ENCODE results near the gene POU5F1. TPM values are rescaled to one million over a fixed set of nuclear protein-coding genes. Genes with fewer than 3 reads are reported as not detected.
"Not testable (repeated sequence)": the region's sequence is repeated elsewhere in the genome, so short reads cannot be mapped to it uniquely, and the experiment has no call there.

The POU5F1 gene
- not detected for total RNA-seq
- 0.21 TPM for polyA plus RNA-seq (2013, experiment 1 of 2)
- polyA plus RNA-seq (2013, experiment 2 of 2), result 0.20 TPM
- 0 to 1.5 (median 0.12) reads per million in 172 experiments for total RNA-seq

GRCh38 chr6:31170600-31170881 is at the start of gene POU5F1:
Gene POU5F1 (minus strand): TSS chr6:31170682. CDS start chr6:31170620, 62 bp downstream.
- no peak for DNase-seq
- H3K27me3 ChIP-seq (ENCODE audit: control insufficient read depth in 1 of 2, insufficient read depth in 2 of 2, low read length in 2 of 2), result no peaks in the 10 kb centered on the region
- H3K27me3 Mint-ChIP-seq, result no peaks in the 10 kb centered on the region
- H3K4me3 ChIP-seq (ENCODE audit: low read length), result no peak within 1 kb of the TSS
- ChIA-PET POLR2A (no interaction called here), CTCF (no interaction called here)
- no peaks in the 10 kb centered on the region for H3K9me3 Mint-ChIP-seq
- H3K4me1 Mint-ChIP-seq (ENCODE audit: low read depth), result no peaks in the 10 kb centered on the region
- no peak within 1 kb of the TSS for H3K4me3 Mint-ChIP-seq
- H3K27ac ChIP-seq (ENCODE audit: low read depth in 1 of 2, low read length in 2 of 2), result no peak within 1 kb of the TSS
- H3K36me3 Mint-ChIP-seq (ENCODE audit: low read depth), result no peaks in the 10 kb centered on the region
- no peak within 1 kb of the TSS for H3K27ac Mint-ChIP-seq
- intact Hi-C loops (cut with DNase I, micrococcal nuclease), result no loop called here
- no peaks in the 10 kb centered on the region for H3K36me3 ChIP-seq (ENCODE audit: insufficient read depth, low read length)
- no peak for ATAC-seq (ENCODE audit: poor library complexity)
- TF ChIP-seq, protein P1, sequence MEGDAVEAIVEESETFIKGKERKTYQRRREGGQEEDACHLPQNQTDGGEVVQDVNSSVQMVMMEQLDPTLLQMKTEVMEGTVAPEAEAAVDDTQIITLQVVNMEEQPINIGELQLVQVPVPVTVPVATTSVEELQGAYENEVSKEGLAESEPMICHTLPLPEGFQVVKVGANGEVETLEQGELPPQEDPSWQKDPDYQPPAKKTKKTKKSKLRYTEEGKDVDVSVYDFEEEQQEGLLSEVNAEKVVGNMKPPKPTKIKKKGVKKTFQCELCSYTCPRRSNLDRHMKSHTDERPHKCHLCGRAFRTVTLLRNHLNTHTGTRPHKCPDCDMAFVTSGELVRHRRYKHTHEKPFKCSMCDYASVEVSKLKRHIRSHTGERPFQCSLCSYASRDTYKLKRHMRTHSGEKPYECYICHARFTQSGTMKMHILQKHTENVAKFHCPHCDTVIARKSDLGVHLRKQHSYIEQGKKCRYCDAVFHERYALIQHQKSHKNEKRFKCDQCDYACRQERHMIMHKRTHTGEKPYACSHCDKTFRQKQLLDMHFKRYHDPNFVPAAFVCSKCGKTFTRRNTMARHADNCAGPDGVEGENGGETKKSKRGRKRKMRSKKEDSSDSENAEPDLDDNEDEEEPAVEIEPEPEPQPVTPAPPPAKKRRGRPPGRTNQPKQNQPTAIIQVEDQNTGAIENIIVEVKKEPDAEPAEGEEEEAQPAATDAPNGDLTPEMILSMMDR (IDR thresholded peaks at IDR 0.05), result no peak
- H3K4me1 ChIP-seq (ENCODE audit: insufficient read depth, low read length), result no peaks in the 10 kb centered on the region
- no peaks in the 10 kb centered on the region for H3K9me3 ChIP-seq (ENCODE audit: control insufficient read depth in 1 of 2, insufficient read depth in 1 of 2, low read length in 2 of 2)

DNA sequence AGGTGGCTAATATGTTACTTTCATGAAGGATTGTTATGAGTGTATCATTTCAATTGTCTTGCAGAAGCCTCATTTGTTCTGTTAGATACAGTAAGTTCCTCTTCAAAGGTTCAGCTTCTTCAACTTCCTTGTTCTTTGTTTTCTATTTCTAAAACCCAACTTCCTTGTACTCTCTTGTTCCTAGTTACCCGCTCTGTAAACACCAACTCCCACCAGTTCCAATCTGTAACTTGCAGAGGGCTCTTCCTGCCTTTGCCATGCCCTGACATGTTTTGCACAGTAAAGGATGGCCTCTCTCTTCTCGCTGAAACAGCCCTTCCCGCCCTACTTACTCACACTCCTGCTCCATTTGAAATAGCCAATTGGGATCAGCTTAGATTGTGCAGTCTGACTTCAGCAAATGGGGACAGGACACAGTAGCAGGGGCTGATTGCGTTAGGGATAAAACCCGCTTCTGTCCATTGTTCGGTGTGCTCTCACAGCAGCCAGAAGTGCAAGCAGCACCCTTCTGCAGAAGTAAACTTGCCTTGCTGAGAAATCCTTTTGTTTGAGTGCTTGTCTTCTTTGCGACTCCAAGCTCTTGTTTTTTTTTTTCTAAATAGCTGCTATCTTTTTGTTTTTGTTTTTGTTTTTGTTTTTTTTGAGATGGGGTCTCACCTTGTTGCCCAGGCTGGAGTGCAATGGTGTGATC is 45.9 kb upstream of the POU5F1 start:
- H3K4me1 Mint-ChIP-seq (ENCODE audit: low read depth), result no peaks in the 10 kb centered on the region
- Histone ChIP-seq H3K36me3 (ENCODE audit: insufficient read depth, low read length) (no peaks in the 10 kb centered on the region), H3K27me3 (ENCODE audit: control insufficient read depth in 1 of 2, insufficient read depth in 2 of 2, low read length in 2 of 2) (no peaks in the 10 kb centered on the region), H3K27ac (ENCODE audit: low read depth in 1 of 2, low read length in 2 of 2) (no peak overlapping the region), H3K4me3 (ENCODE audit: low read length) (no peak overlapping the region), H3K9me3 (ENCODE audit: control insufficient read depth in 1 of 2, insufficient read depth in 1 of 2, low read length in 2 of 2) (peaks cover 0 to 6% of the 10 kb centered on the region in 2 experiments), H3K4me1 (ENCODE audit: insufficient read depth, low read length) (peaks cover 3% of the 10 kb centered on the region)
- DNase-seq (peak in 1 of 14 experiments; percentile 30), ATAC-seq (ENCODE audit: poor library complexity) (no peak)
- H3K27me3 Mint-ChIP-seq, result no peaks in the 10 kb centered on the region
- ChIA-PET CTCF (interaction anchor here (0.6 to 1.4 kb wide), 2 partner anchors 19 to 928 kb away, joined by 3 to 4 read pairs; no protein-coding TSS in a partner anchor), POLR2A (interaction anchor here (1.4 kb wide), 1 partner anchor 18 kb away, joined by 5 read pairs; no protein-coding TSS in a partner anchor)
- no peaks in the 10 kb centered on the region for H3K9me3 Mint-ChIP-seq
- intact Hi-C loops (cut with DNase I, micrococcal nuclease), result no loop called here
- H3K36me3 Mint-ChIP-seq (ENCODE audit: low read depth), result no peaks in the 10 kb centered on the region
- TF ChIP-seq, protein P1 (IDR thresholded peaks at IDR 0.05), result no peak
- no peak overlapping the region for H3K4me3 Mint-ChIP-seq
- no peak overlapping the region for H3K27ac Mint-ChIP-seq

DNA sequence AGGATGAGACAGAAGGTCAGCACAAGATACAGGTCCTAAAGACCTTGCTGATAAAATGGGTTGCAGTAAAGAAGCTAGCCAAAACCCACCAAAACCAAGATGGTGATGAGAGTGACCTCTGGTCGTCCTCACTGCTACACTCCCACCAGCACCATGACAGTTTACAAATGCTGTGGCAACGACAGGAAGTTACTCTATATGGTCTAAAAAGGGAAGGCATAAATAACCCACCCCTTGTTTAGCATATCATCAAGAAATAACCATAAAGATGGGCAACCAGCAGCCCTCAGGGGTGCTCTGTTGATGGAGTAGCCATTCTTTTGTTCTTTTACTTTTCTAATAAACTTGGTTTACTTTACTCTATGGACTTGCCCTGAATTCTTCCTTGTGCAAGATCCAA is 44.7 kb upstream of the POU5F1 start:
- H3K27ac Mint-ChIP-seq; H3K36me3 ChIP-seq (ENCODE audit: insufficient read depth, low read length); H3K27me3 ChIP-seq (ENCODE audit: control insufficient read depth in 1 of 2, insufficient read depth in 2 of 2, low read length in 2 of 2); DNase-seq; H3K27me3 Mint-ChIP-seq; H3K9me3 ChIP-seq (ENCODE audit: control insufficient read depth in 1 of 2, insufficient read depth in 1 of 2, low read length in 2 of 2); H3K4me3 Mint-ChIP-seq; H3K27ac ChIP-seq (ENCODE audit: low read depth in 1 of 2, low read length in 2 of 2); H3K36me3 Mint-ChIP-seq (ENCODE audit: low read depth); intact Hi-C loops (cut with DNase I, micrococcal nuclease); H3K9me3 Mint-ChIP-seq; H3K4me3 ChIP-seq (ENCODE audit: low read length); H3K4me1 ChIP-seq (ENCODE audit: insufficient read depth, low read length); ATAC-seq (ENCODE audit: poor library complexity); H3K4me1 Mint-ChIP-seq (ENCODE audit: low read depth): not testable (repeated sequence)
- ChIA-PET POLR2A (interaction anchor here (1.4 kb wide), 1 partner anchor 17 kb away, joined by 5 read pairs; no protein-coding TSS in a partner anchor), CTCF (interaction anchor here (1.4 kb wide), 1 partner anchor 18 kb away, joined by 4 read pairs; no protein-coding TSS in a partner anchor)

DNA sequence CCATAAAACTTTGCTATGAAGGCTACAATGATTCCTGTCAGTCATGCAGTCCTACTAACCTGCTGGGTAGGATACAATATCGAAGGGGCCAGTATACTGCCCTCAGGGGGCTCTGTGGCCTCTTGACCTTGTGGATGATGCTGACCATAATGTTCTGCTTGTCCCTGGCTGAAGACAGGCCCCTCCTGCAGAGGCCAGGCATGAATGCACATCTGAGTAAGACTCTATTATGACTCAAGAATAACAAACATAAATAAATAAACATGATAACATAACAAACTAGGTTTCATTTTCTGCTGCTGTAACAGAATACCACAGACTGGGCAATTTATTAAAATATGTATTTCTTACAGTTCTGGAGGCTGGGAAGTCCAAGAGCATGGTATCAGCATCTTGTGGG is 44.0 kb upstream of the POU5F1 start:
- Histone ChIP-seq H3K4me3 (ENCODE audit: low read length) (no peak overlapping the region), H3K36me3 (ENCODE audit: insufficient read depth, low read length) (no peaks in the 10 kb centered on the region), H3K27me3 (ENCODE audit: control insufficient read depth in 1 of 2, insufficient read depth in 2 of 2, low read length in 2 of 2) (no peaks in the 10 kb centered on the region), H3K9me3 (ENCODE audit: control insufficient read depth in 1 of 2, insufficient read depth in 1 of 2, low read length in 2 of 2) (peaks cover 0 to 6% of the 10 kb centered on the region in 2 experiments), H3K4me1 (ENCODE audit: insufficient read depth, low read length) (peaks cover 3% of the 10 kb centered on the region), H3K27ac (ENCODE audit: low read depth in 1 of 2, low read length in 2 of 2) (no peak overlapping the region)
- ChIA-PET CTCF (no interaction called here), POLR2A (no interaction called here)
- Mint-ChIP-seq H3K27ac (no peak overlapping the region), H3K4me1 (ENCODE audit: low read depth) (no peaks in the 10 kb centered on the region), H3K9me3 (no peaks in the 10 kb centered on the region), H3K27me3 (no peaks in the 10 kb centered on the region), H3K4me3 (no peak overlapping the region), H3K36me3 (ENCODE audit: low read depth) (no peaks in the 10 kb centered on the region)
- TF ChIP-seq, protein P1 (IDR thresholded peaks at IDR 0.05), result no peak
- DNase-seq (no peak), ATAC-seq (ENCODE audit: poor library complexity) (no peak)
- intact Hi-C loops (cut with DNase I, micrococcal nuclease), result no loop called here

Data from CD4-positive, alpha-beta T cell (primary cell).